NCI-H82 (cell line): ENCODE measurements around the gene IDH2.
"Not testable (repeated sequence)": the region's sequence is repeated elsewhere in the genome, so short reads cannot be mapped to it uniquely, and the experiment has no call there.

ENCODE experiments used
- DNase-seq: peaks from one replicate; lab custom pipeline; 2025; lab: John Stamatoyannopoulos, UW

The IDH2 gene

GRCh38 chr15:90101969-90102890 is at the start of gene IDH2:
Gene IDH2, minus strand, starts transcription at chr15:90102468. Its CDS starts 78 bp downstream, at chr15:90102390.
- peak; percentile 92 for DNase-seq

GRCh38 chr15:90150551-90150950 is 48.3 kb upstream of the IDH2 start:
- peak; percentile 85 for DNase-seq

GRCh38 chr15:90149609-90150340 is 47.5 kb upstream of the IDH2 start:
- DNase-seq, result no peak

GRCh38 chr15:90146198-90146761 is 44.0 kb upstream of the IDH2 start:
- DNase-seq, result not testable (repeated sequence)

- DNase-seq, result no peak
Observed at GRCh38 chr15:90145761-90146160, 43.5 kb upstream of the IDH2 start.

- peak; percentile 60 for DNase-seq
Observed at GRCh38 chr15:90145259-90145658, 43.0 kb upstream of the IDH2 start.

- DNase-seq, result peak; percentile 97
Observed at GRCh38 chr15:90143166-90143655, 40.9 kb upstream of the IDH2 start.

GRCh38 chr15:90142216-90143165 is 40.2 kb upstream of the IDH2 start:
- no peak for DNase-seq

- peak; percentile 22 for DNase-seq
Observed at GRCh38 chr15:90141646-90142045, 39.4 kb upstream of the IDH2 start.

- not testable (repeated sequence) for DNase-seq
Observed at GRCh38 chr15:90139549-90139948, 37.3 kb upstream of the IDH2 start.

- DNase-seq, result no peak
Observed at GRCh38 chr15:90138071-90138833, 36.0 kb upstream of the IDH2 start.

- no peak for DNase-seq
Observed at GRCh38 chr15:90132437-90132836, 30.2 kb upstream of the IDH2 start.

- no peak for DNase-seq
Observed at GRCh38 chr15:90131848-90132247, 29.6 kb upstream of the IDH2 start.

- DNase-seq, result no peak
Observed at GRCh38 chr15:90130291-90130690, 28.0 kb upstream of the IDH2 start.

- DNase-seq, result peak; percentile 52
Observed at GRCh38 chr15:90126596-90127435, 24.5 kb upstream of the IDH2 start.

GRCh38 chr15:90126022-90126421 is 23.8 kb upstream of the IDH2 start:
- DNase-seq, result no peak

- DNase-seq, result no peak
Observed at GRCh38 chr15:90124507-90124906, 22.2 kb upstream of the IDH2 start.

- DNase-seq, result no peak
Observed at GRCh38 chr15:90121086-90121485, 18.8 kb upstream of the IDH2 start.

GRCh38 chr15:90119367-90119766 is 17.1 kb upstream of the IDH2 start:
- no peak for DNase-seq

- no peak for DNase-seq
Observed at GRCh38 chr15:90115783-90116182, 13.5 kb upstream of the IDH2 start.
